MG63 (cell line): Measurements from ENCODE around the gene ANKRD20A1. TPM values are rescaled to one million over a fixed set of nuclear protein-coding genes. Genes with fewer than 3 reads are reported as not detected.
"Not testable (repeated sequence)": the region's sequence is repeated elsewhere in the genome, so short reads cannot be mapped to it uniquely, and the experiment has no call there.

Source experiments
- DNase-seq: peaks from one replicate; pipeline ENCODE4 v3.0.0-alpha.2; 2020
- H3K27me3 ChIP-seq: fragments of 250-450 bp; sonication (Bioruptor Pico); 2 replicates; pipeline ENCODE4 v1.5.1; 2020; ENCODE audit warnings: mild to moderate bottlenecking, moderate library complexity
- H3K36me3 ChIP-seq: fragments of 250-450 bp; sonication (Bioruptor Pico); 2 replicates; pipeline ENCODE4 v1.5.1; 2020; ENCODE audit warnings: mild to moderate bottlenecking, moderate library complexity
- H3K4me3 ChIP-seq: fragments of 250-450 bp; sonication (Bioruptor Pico); 2 replicates; pipeline ENCODE4 v1.5.1; 2020; ENCODE audit warnings: mild to moderate bottlenecking, moderate library complexity
- H3K9me3 ChIP-seq: fragments of 250-450 bp; sonication (Bioruptor Pico); 2 replicates; pipeline ENCODE4 v1.5.1; 2020; ENCODE audit warnings: mild to moderate bottlenecking, moderate library complexity
- total RNA-seq: library from RNA; depleted of rRNA; stranded (reverse); fragments of >200 nt; shearing (Covaris generic); gene quantifications from 2 replicates; pipeline ENCODE4 v1.2.3, GENCODE V29; 2014; ENCODE audit warnings: low replicate concordance; rRNA removed

Gene ANKRD20A1
- total RNA-seq, result not detected in 2 replicates

GRCh38 chr9:67858871-67859270 is at the start of gene ANKRD20A1:
TSS of gene ANKRD20A1 (plus strand) at chr9:67858931. CDS start at chr9:67859427, 496 bp downstream.
- not testable (repeated sequence) for H3K9me3 ChIP-seq, H3K36me3 ChIP-seq, H3K4me3 ChIP-seq, H3K27me3 ChIP-seq, DNase-seq

- H3K9me3 ChIP-seq, H3K36me3 ChIP-seq, H3K27me3 ChIP-seq, H3K4me3 ChIP-seq: not testable (repeated sequence)
- DNase-seq, result peak; percentile 3
These were observed 26.6 kb upstream of the ANKRD20A1 start for GRCh38 chr9:67832088-67832487.
